Measurements from ENCODE around the gene ADAMTS7.
"Not testable (repeated sequence)": the region's sequence is repeated elsewhere in the genome, so short reads cannot be mapped to it uniquely, and the experiment has no call there.

Gene ADAMTS7

GRCh38 chr15:78841376-78841706 is 30.1 kb upstream of the ADAMTS7 start:
- TF ChIP-seq CTCF (IDR thresholded peaks at IDR 0.05; ENCODE audit: low read depth, low read length) = no peak
- no peak for DNase-seq
- no peak overlapping the region for H3K27ac ChIP-seq
- H3K9me3 ChIP-seq (ENCODE audit: severe bottlenecking) = no peaks in the 10 kb centered on the region
- no peaks in the 10 kb centered on the region for H3K36me3 ChIP-seq
- no peaks in the 10 kb centered on the region for H3K27me3 ChIP-seq (ENCODE audit: insufficient read depth, low read depth, severe bottlenecking)
- no peak overlapping the region for H3K4me3 ChIP-seq (ENCODE audit: low read depth, low read length)

- no peak for TF ChIP-seq CTCF (IDR thresholded peaks at IDR 0.05; ENCODE audit: low read depth, low read length)
These were observed 29.6 kb upstream of the ADAMTS7 start for GRCh38 chr15:78840661-78841375.

GRCh38 chr15:78839151-78839550 is 27.9 kb upstream of the ADAMTS7 start:
- H3K36me3 ChIP-seq; H3K9me3 ChIP-seq (ENCODE audit: severe bottlenecking); H3K27me3 ChIP-seq (ENCODE audit: insufficient read depth, low read depth, severe bottlenecking); H3K27ac ChIP-seq; H3K4me3 ChIP-seq (ENCODE audit: low read depth, low read length); DNase-seq: not testable (repeated sequence)

More at GRCh38 chr15:78840661-78841375, 29.6 kb upstream of the ADAMTS7 start:
- Histone ChIP-seq H3K27ac (no peak overlapping the region), H3K9me3 (ENCODE audit: severe bottlenecking) (no peaks in the 10 kb centered on the region), H3K27me3 (ENCODE audit: insufficient read depth, low read depth, severe bottlenecking) (no peaks in the 10 kb centered on the region), H3K36me3 (no peaks in the 10 kb centered on the region), H3K4me3 (ENCODE audit: low read depth, low read length) (no peak overlapping the region)
- DNase-seq = no peak

- no peak for TF ChIP-seq CTCF (IDR thresholded peaks at IDR 0.05; ENCODE audit: low read depth, low read length)
- Histone ChIP-seq H3K27ac (no peak overlapping the region), H3K4me3 (ENCODE audit: low read depth, low read length) (no peak overlapping the region), H3K36me3 (no peaks in the 10 kb centered on the region), H3K27me3 (ENCODE audit: insufficient read depth, low read depth, severe bottlenecking) (no peaks in the 10 kb centered on the region), H3K9me3 (ENCODE audit: severe bottlenecking) (no peaks in the 10 kb centered on the region)
- no peak for DNase-seq
These were observed 27.2 kb upstream of the ADAMTS7 start for GRCh38 chr15:78838489-78838888.

GRCh38 chr15:78837543-78837942 is 26.3 kb upstream of the ADAMTS7 start:
- DNase-seq = no peak
- TF ChIP-seq CTCF (IDR thresholded peaks at IDR 0.05; ENCODE audit: low read depth, low read length) = no peak
- Histone ChIP-seq H3K27ac (no peak overlapping the region), H3K27me3 (ENCODE audit: insufficient read depth, low read depth, severe bottlenecking) (no peaks in the 10 kb centered on the region), H3K9me3 (ENCODE audit: severe bottlenecking) (no peaks in the 10 kb centered on the region), H3K4me3 (ENCODE audit: low read depth, low read length) (no peak overlapping the region), H3K36me3 (no peaks in the 10 kb centered on the region)

- no peak for DNase-seq
- H3K9me3 ChIP-seq (ENCODE audit: severe bottlenecking) = no peaks in the 10 kb centered on the region
- H3K36me3 ChIP-seq = no peaks in the 10 kb centered on the region
These were observed 25.9 kb upstream of the ADAMTS7 start for GRCh38 chr15:78837131-78837530.

More at GRCh38 chr15:78837131-78837530, 25.9 kb upstream of the ADAMTS7 start:
- Histone ChIP-seq H3K4me3 (ENCODE audit: low read depth, low read length) (no peak overlapping the region), H3K27ac (no peak overlapping the region), H3K27me3 (ENCODE audit: insufficient read depth, low read depth, severe bottlenecking) (no peaks in the 10 kb centered on the region)
- TF ChIP-seq CTCF (IDR thresholded peaks at IDR 0.05; ENCODE audit: low read depth, low read length) = no peak

Measured in WERI-Rb-1 (cell line).